Heart left ventricle (tissue), 16 donors: ENCODE data around the gene LGALS9. TPM values are rescaled to one million over a fixed set of nuclear protein-coding genes. Genes with fewer than 3 reads are reported as not detected.
"Not testable (repeated sequence)": the region's sequence is repeated elsewhere in the genome, so short reads cannot be mapped to it uniquely, and the experiment has no call there.

Experiments used
- ATAC-seq, 4 donors: fragments of 200-7000 bp; cut with Tn5 transposase; one replicate each; pipeline ENCODE4 v1.9.1; 2020 to 2022; ENCODE audit warnings: moderate library complexity in 4 of 4, mild to moderate bottlenecking in 3 of 4, moderate number of reproducible peaks in 1 of 4
- DNase-seq, 5 donors: peaks; one replicate each; pipeline ENCODE4 v3.0.0-alpha.2; 2020
- H3K27ac ChIP-seq, 12 donors: fragments of 200-600 bp; sonication (generic) in 4 of 12; one replicate each; pipeline versions ENCODE4 v1.5.0 to v1.8.0; 2016 to 2022; ENCODE audit warnings: mild to moderate bottlenecking in 2 of 12
- H3K27me3 ChIP-seq, 9 donors: fragments of 200-600 bp; sonication (generic) in 2 of 9; one replicate each; pipeline versions ENCODE4 v1.5.1 to v1.8.0; 2016 to 2022; ENCODE audit warnings: mild to moderate bottlenecking in 3 of 9
- H3K36me3 ChIP-seq, 9 donors: fragments of 200-600 bp; sonication (generic) in 2 of 9; one replicate each; pipeline versions ENCODE4 v1.5.0 to v1.8.0; 2018 to 2022; ENCODE audit warnings: mild to moderate bottlenecking in 2 of 9
- H3K4me1 ChIP-seq, 12 donors: fragments of 200-600 bp; sonication (generic) in 4 of 12; one replicate each; pipeline versions ENCODE4 v1.5.0 to v1.8.0; 2016 to 2022; ENCODE audit warnings: mild to moderate bottlenecking in 3 of 12
- H3K4me3 ChIP-seq, 12 donors: fragments of 200-600 bp; sonication (generic) in 4 of 12; one replicate each; pipeline versions ENCODE4 v1.5.0 to v1.8.0; 2017 to 2022; ENCODE audit warnings: mild to moderate bottlenecking in 9 of 12, moderate library complexity in 4 of 12
- H3K9me3 ChIP-seq, 12 donors: fragments of 200-600 bp; sonication (generic) in 4 of 12; one replicate each; pipeline versions ENCODE4 v1.5.0 to v1.8.0; 2016 to 2022; ENCODE audit warnings: mild to moderate bottlenecking in 1 of 12
- CTCF ChIP-seq, 12 donors: fragments of 200-600 bp; sonication (generic) in 4 of 12; IDR thresholded peaks; one replicate each; pipeline versions ENCODE4 v1.5.0 to v1.8.0; 2018 to 2022; ENCODE audit warnings: antibody characterized with exemption in 12 of 12, mild to moderate bottlenecking in 5 of 12
- POLR2A ChIP-seq, 2 donors: fragments of 450-650 bp; IDR thresholded peaks; one replicate each; pipeline ENCODE4 v1.6.1; 2017; ENCODE audit warnings: antibody characterized with exemption in 2 of 2, mild to moderate bottlenecking in 2 of 2, moderate library complexity in 2 of 2
- WGBS, 4 donors: extraction: QIAGEN DNeasy Blood & Tissue Kit in 2 of 4; methylation state at CpG; one replicate each; pipeline versions ENCODE4 v1.1.5 to v1.1.7; 2013 to 2018; 5-methylcytosine and 5-hydroxymethylcytosine counted together
- intact Hi-C, 10 donors: fragments of 100-400 bp; cut with DNase I; formaldehyde crosslinking; loops; one replicate each; pipeline versions ENCODE4 v1.11.1 to v1.14.2; 2022
- polyA plus RNA-seq, 2 donors: library from polyadenylated mRNA; stranded (reverse); fragments of 200-250 nt; gene quantifications; one replicate each; pipeline ENCODE4 v1.2.3, GENCODE V29; 2013
- total RNA-seq, 9 donors: library from RNA; depleted of rRNA in 2 of 9; stranded (reverse); fragments of >200 nt in 2 of 9; fragmentation: NEBNext Ultra II Directional in 3 of 9; extraction: Animal tissue kit (Norgen Biotek cat#: 25700) in 3 of 9; gene quantifications; one replicate each; pipeline versions ENCODE4 v1.1.0 to v1.2.4, GENCODE V29; 2016 to 2023
- donor health status: ischemic (EF 13 %, LVEDD 7.1; RV severe dilation, severe dysfunction).
- donor health status: healthy with polysubstance abuse.
- donor health status: DM: no; HTN: yes; CAD: no.
- donor health status: DM: no; HTN: no; CAD: no.
- donor health status: ischemic (EF 25% LVEDD 6.9; RV normal size, moderate dysfunction).
- donor health status: ischemic (EF 25% LVEDD 5.7; RV mildly dilated, moderate dysfunction).
- donor health status: healthy.
- donor health status: DM: yes; HTN: yes; CAD: no.
- donor health status: ischemic (EF 35%, LVEDD 5.7; RV mildly dilated, moderate dysfunction).
- donor health status: nonischemic (EF 11% LVEDD 7.7; RV severe dilation, severe dysfunction).
- donor health status: DM: yes; HTN: yes; CAD: no.
- donor health status: PGD.
- donor health status: ischemic (EF 29% LVEDD 5.4; RV normal size, mild dysfunction).
- donor health status: nonischemic (EF 23%, LVEDD 6.1; RV moderate dilation, normal function).

LGALS9 gene
- total and polyA plus RNA-seq, 11 donors: 7.9 to 173 (median 22.1) TPM

GRCh38 chr17:27654136-27654535, 23.1 kb downstream of the LGALS9 start:
- intact Hi-C loops: loop anchor here in 9 of 10 donors (1.0 to 10.0 kb wide), 17 partner anchors 101 to 422 kb away; partner anchors contain the start of gene KSR1 (in 1 of the 9)
- Histone ChIP-seq H3K36me3 (no peaks in the 10 kb centered on the region), H3K4me1 (peaks cover 0 to 9% (median under 1%) of the 10 kb centered on the region in 12 donors), H3K4me3 (no peak overlapping the region), H3K27ac (no peak overlapping the region), H3K9me3 (no peaks in the 10 kb centered on the region), H3K27me3 (no peaks in the 10 kb centered on the region)
- WGBS, 4 donors: 87 to 93% (median 91%) methylated on average over 11 to 15 of the region's 15 CpGs
- ATAC-seq: no peak
- no peak for DNase-seq
- TF ChIP-seq CTCF (IDR thresholded peaks at IDR 0.05) (no peak), POLR2A (IDR thresholded peaks at IDR 0.05) (no peak)

- ATAC-seq: peak in 3 of 4 donors; percentile 35 to 46 (median 40)
- intact Hi-C loops: loop anchor here (1.0 to 10.0 kb wide), 17 partner anchors 100 to 423 kb away; partner anchors contain the start of gene KSR1 (in 1 of the 10)
- no peaks in the 10 kb centered on the region for H3K9me3 ChIP-seq
- H3K4me3 ChIP-seq: no peak overlapping the region
- peaks cover 0 to 5% (median 0%) of the 10 kb centered on the region in 12 donors for H3K4me1 ChIP-seq
- no peaks in the 10 kb centered on the region for H3K36me3 ChIP-seq
- no peak for TF ChIP-seq POLR2A (IDR thresholded peaks at IDR 0.05)
- TF ChIP-seq CTCF (IDR thresholded peaks at IDR 0.05): peak; percentile 83 to 99 (median 92)
- no peak overlapping the region for H3K27ac ChIP-seq
- peak; percentile 50 to 82 (median 69) for DNase-seq
- H3K27me3 ChIP-seq: no peaks in the 10 kb centered on the region
- WGBS, 4 donors: 45 to 50% (median 48%) methylated on average over 26 to 34 of the region's 34 CpGs
These were observed 23.9 kb downstream of the LGALS9 start for GRCh38 chr17:27654654-27655524.

- not testable (repeated sequence) for H3K4me1 ChIP-seq, H3K4me3 ChIP-seq, H3K36me3 ChIP-seq, H3K27ac ChIP-seq, ATAC-seq, H3K27me3 ChIP-seq, H3K9me3 ChIP-seq, DNase-seq
- intact Hi-C loops: loop anchor here in 8 of 10 donors (2.0 to 10.0 kb wide), 8 partner anchors 99 to 421 kb away; no protein-coding TSS in a partner anchor
- 84 to 92% (median 87%) methylated on average over 15 to 16 of the region's 16 CpGs for WGBS, 4 donors
These were observed 24.6 kb downstream of the LGALS9 start for GRCh38 chr17:27655525-27656111.

DNA sequence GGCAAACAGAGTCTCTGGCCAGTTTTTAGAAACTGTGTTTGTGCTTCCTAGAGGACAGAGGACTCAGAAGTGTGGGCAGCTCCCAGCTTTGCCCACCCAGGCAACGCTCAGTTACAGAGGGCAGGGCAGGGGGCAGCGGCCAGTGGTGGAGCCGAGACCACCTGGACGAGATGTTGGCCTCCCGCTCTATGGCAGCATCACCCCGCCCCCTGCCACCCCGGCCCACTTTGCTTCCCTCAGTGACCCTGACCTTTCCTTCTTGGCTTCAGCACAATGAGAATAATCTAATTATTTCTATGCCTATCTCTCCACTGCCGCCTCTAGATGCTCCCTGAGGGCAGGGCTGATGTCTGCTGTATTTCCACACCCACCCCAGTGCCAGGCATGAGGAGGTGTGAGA, 25.6 kb downstream of the LGALS9 start:
- intact Hi-C loops: loop anchor here in 7 of 10 donors (5.0 to 10.0 kb wide), 6 partner anchors 98 to 422 kb away; no protein-coding TSS in a partner anchor
- H3K27ac ChIP-seq, H3K36me3 ChIP-seq, DNase-seq, H3K9me3 ChIP-seq, H3K27me3 ChIP-seq, H3K4me3 ChIP-seq, H3K4me1 ChIP-seq, ATAC-seq: not testable (repeated sequence)
- WGBS, 4 donors: 79 to 85% (median 81%) methylated on average over 8 of the region's 8 CpGs

DNA sequence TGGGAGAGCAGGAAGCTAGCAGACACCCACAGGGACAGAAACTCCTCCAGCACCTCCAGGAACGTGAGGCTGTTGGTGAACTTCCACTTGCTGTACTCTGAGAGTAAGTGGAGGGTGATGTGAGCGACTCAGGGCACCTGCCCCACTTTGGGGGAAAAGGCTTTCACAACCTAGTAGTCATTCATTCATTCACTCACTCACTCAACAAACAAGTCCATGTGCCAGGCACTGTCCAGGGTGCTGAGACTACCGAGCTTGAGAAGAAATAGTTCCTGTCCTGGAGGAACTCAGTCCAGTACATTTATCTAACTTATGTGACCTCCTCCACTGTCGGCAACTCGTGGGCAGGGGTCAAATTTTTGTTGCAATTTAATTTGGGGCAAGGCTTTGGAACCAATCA, 26.6 kb downstream of the LGALS9 start:
- DNase-seq (no peak), ATAC-seq (no peak)
- Histone ChIP-seq H3K36me3 (no peaks in the 10 kb centered on the region), H3K27me3 (no peaks in the 10 kb centered on the region), H3K4me1 (no peaks in the 10 kb centered on the region), H3K4me3 (no peak overlapping the region), H3K9me3 (no peaks in the 10 kb centered on the region), H3K27ac (no peak overlapping the region)
- intact Hi-C loops: loop anchor here in 7 of 10 donors (5.0 to 10.0 kb wide), 6 partner anchors 97 to 423 kb away; no protein-coding TSS in a partner anchor
- TF ChIP-seq CTCF (IDR thresholded peaks at IDR 0.05): no peak
- 52 to 55% (median 53%) methylated on average over 5 of the region's 5 CpGs for WGBS, 4 donors
